ENCODE results near the gene MAP3K7CL. TPM values are rescaled to one million over a fixed set of nuclear protein-coding genes. Genes with fewer than 3 reads are reported as not detected.

The MAP3K7CL gene
- total RNA-seq, 1 experiment from 2014 or later: 0.15 TPM

DNA sequence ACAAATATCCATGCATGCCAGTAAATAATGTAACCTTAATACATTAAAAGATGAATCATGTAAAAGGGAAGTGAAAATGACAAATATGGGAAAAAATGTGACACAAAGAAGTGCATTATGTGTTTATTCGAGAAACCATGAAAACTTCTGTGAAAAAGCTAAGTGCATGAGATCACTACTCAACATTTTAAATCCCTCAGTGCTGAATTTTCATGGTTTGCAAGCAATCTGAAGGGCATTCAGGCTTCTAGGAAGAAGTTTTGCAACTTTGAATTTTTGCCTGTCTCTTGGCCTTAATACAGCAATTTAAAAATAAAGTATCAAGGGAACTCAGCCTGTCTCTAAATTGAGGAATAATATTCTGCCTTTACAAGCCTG is 78.2 kb downstream of the MAP3K7CL start:
- Mint-ChIP-seq H3K4me3 (no peak overlapping the region), H3K27ac (no peak overlapping the region), H3K9me3 (peaks cover 3% of the 10 kb centered on the region; the same call in 1 of the 2 replicates), H3K27me3 (ENCODE audit: low read depth) (no peaks in the 10 kb centered on the region), H3K4me1 (no peaks in the 10 kb centered on the region), H3K36me3 (no peaks in the 10 kb centered on the region)
- DNase-seq (ENCODE audit: low spot score): no peak
- ChIA-PET POLR2A (no interaction called here), CTCF (no interaction called here)
- no peak for ATAC-seq
- TF ChIP-seq NFATC4 (CRISPR knock-in tag; IDR thresholded peaks at IDR 0.05): no peak
- TF ChIP-seq, protein P1, sequence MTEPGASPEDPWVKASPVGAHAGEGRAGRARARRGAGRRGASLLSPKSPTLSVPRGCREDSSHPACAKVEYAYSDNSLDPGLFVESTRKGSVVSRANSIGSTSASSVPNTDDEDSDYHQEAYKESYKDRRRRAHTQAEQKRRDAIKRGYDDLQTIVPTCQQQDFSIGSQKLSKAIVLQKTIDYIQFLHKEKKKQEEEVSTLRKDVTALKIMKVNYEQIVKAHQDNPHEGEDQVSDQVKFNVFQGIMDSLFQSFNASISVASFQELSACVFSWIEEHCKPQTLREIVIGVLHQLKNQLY (CRISPR knock-in tag; IDR thresholded peaks at IDR 0.05): no peak
- TF ChIP-seq ZNF423 (CRISPR knock-in tag; IDR thresholded peaks at IDR 0.05): no peak
- TF ChIP-seq, protein P2, sequence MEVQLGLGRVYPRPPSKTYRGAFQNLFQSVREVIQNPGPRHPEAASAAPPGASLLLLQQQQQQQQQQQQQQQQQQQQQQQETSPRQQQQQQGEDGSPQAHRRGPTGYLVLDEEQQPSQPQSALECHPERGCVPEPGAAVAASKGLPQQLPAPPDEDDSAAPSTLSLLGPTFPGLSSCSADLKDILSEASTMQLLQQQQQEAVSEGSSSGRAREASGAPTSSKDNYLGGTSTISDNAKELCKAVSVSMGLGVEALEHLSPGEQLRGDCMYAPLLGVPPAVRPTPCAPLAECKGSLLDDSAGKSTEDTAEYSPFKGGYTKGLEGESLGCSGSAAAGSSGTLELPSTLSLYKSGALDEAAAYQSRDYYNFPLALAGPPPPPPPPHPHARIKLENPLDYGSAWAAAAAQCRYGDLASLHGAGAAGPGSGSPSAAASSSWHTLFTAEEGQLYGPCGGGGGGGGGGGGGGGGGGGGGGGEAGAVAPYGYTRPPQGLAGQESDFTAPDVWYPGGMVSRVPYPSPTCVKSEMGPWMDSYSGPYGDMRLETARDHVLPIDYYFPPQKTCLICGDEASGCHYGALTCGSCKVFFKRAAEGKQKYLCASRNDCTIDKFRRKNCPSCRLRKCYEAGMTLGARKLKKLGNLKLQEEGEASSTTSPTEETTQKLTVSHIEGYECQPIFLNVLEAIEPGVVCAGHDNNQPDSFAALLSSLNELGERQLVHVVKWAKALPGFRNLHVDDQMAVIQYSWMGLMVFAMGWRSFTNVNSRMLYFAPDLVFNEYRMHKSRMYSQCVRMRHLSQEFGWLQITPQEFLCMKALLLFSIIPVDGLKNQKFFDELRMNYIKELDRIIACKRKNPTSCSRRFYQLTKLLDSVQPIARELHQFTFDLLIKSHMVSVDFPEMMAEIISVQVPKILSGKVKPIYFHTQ (CRISPR knock-in tag; IDR thresholded peaks at IDR 0.05): no peak
- TF ChIP-seq CREB1 (CRISPR knock-in tag; IDR thresholded peaks at IDR 0.05): no peak
- TF ChIP-seq TP53 (CRISPR knock-in tag; IDR thresholded peaks at IDR 0.05): no peak
- TF ChIP-seq CREM (CRISPR knock-in tag; IDR thresholded peaks at IDR 0.05): no peak
- TF ChIP-seq, protein P3, sequence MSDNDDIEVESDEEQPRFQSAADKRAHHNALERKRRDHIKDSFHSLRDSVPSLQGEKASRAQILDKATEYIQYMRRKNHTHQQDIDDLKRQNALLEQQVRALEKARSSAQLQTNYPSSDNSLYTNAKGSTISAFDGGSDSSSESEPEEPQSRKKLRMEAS (CRISPR knock-in tag; IDR thresholded peaks at IDR 0.05): no peak
- TF ChIP-seq ZNF396 (CRISPR knock-in tag; IDR thresholded peaks at IDR 0.05; ENCODE audit: borderline replicate concordance): no peak
- TF ChIP-seq EMX1 (CRISPR knock-in tag; IDR thresholded peaks at IDR 0.05): no peak
- no peak for TF ChIP-seq FOXJ3 (CRISPR knock-in tag; IDR thresholded peaks at IDR 0.05; ENCODE audit: borderline replicate concordance)
- TF ChIP-seq SMAD4 (CRISPR knock-in tag; IDR thresholded peaks at IDR 0.05): no peak

DNA sequence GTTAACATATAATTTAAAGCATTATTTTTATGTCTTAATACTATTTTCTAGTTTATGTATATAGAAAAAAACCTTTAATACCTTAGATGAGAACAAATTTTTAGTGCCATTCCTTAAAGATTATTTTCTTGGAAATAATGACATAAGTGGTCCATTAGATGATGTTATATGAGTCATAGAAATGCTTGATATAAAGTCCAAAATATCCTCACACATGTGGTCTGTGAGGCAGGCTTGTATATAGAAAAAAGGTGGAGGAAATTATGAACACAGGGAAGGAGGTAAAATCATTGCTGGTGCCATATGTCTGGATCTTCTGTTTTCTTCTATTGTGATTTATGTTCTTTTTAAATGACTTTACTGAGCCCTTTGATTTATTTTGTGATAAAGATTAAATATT is 79.3 kb downstream of the MAP3K7CL start:
- ATAC-seq (no peak), DNase-seq (ENCODE audit: low spot score) (no peak)
- no peaks in the 10 kb centered on the region for H3K27me3 Mint-ChIP-seq (ENCODE audit: low read depth)
- H3K27ac Mint-ChIP-seq: no peak overlapping the region
- no peaks in the 10 kb centered on the region for H3K36me3 Mint-ChIP-seq
- CTCF ChIA-PET: no interaction called here
- TF ChIP-seq JUN (CRISPR knock-in tag; IDR thresholded peaks at IDR 0.05): no peak
- no peak for TF ChIP-seq ZNF396 (CRISPR knock-in tag; IDR thresholded peaks at IDR 0.05; ENCODE audit: borderline replicate concordance)
- TF ChIP-seq FOXP1 (CRISPR knock-in tag; IDR thresholded peaks at IDR 0.05; ENCODE audit: borderline replicate concordance): no peak
- TF ChIP-seq, protein P4, sequence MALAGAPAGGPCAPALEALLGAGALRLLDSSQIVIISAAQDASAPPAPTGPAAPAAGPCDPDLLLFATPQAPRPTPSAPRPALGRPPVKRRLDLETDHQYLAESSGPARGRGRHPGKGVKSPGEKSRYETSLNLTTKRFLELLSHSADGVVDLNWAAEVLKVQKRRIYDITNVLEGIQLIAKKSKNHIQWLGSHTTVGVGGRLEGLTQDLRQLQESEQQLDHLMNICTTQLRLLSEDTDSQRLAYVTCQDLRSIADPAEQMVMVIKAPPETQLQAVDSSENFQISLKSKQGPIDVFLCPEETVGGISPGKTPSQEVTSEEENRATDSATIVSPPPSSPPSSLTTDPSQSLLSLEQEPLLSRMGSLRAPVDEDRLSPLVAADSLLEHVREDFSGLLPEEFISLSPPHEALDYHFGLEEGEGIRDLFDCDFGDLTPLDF (CRISPR knock-in tag; IDR thresholded peaks at IDR 0.05): no peak
- TF ChIP-seq ETV6 (CRISPR knock-in tag; IDR thresholded peaks at IDR 0.05): no peak
- no peak for TF ChIP-seq PRRX2 (CRISPR knock-in tag; IDR thresholded peaks at IDR 0.05)
- TF ChIP-seq, protein P5, sequence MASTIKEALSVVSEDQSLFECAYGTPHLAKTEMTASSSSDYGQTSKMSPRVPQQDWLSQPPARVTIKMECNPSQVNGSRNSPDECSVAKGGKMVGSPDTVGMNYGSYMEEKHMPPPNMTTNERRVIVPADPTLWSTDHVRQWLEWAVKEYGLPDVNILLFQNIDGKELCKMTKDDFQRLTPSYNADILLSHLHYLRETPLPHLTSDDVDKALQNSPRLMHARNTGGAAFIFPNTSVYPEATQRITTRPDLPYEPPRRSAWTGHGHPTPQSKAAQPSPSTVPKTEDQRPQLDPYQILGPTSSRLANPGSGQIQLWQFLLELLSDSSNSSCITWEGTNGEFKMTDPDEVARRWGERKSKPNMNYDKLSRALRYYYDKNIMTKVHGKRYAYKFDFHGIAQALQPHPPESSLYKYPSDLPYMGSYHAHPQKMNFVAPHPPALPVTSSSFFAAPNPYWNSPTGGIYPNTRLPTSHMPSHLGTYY (CRISPR knock-in tag; IDR thresholded peaks at IDR 0.05): no peak
- TF ChIP-seq, protein P6, sequence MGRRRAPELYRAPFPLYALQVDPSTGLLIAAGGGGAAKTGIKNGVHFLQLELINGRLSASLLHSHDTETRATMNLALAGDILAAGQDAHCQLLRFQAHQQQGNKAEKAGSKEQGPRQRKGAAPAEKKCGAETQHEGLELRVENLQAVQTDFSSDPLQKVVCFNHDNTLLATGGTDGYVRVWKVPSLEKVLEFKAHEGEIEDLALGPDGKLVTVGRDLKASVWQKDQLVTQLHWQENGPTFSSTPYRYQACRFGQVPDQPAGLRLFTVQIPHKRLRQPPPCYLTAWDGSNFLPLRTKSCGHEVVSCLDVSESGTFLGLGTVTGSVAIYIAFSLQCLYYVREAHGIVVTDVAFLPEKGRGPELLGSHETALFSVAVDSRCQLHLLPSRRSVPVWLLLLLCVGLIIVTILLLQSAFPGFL (CRISPR knock-in tag; IDR thresholded peaks at IDR 0.05; ENCODE audit: borderline replicate concordance): no peak
- TF ChIP-seq, protein P7, sequence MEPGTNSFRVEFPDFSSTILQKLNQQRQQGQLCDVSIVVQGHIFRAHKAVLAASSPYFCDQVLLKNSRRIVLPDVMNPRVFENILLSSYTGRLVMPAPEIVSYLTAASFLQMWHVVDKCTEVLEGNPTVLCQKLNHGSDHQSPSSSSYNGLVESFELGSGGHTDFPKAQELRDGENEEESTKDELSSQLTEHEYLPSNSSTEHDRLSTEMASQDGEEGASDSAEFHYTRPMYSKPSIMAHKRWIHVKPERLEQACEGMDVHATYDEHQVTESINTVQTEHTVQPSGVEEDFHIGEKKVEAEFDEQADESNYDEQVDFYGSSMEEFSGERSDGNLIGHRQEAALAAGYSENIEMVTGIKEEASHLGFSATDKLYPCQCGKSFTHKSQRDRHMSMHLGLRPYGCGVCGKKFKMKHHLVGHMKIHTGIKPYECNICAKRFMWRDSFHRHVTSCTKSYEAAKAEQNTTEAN (CRISPR knock-in tag; IDR thresholded peaks at IDR 0.05): no peak
- no peak for TF ChIP-seq GABPB1 (CRISPR knock-in tag; IDR thresholded peaks at IDR 0.05)
- no peak for TF ChIP-seq FOXK1 (CRISPR knock-in tag; IDR thresholded peaks at IDR 0.05)
- POLR2A ChIA-PET: no interaction called here
- no peak overlapping the region for H3K4me3 Mint-ChIP-seq
- H3K9me3 Mint-ChIP-seq: peaks cover 3% of the 10 kb centered on the region; the same call in 1 of the 2 replicates
- H3K4me1 Mint-ChIP-seq: no peaks in the 10 kb centered on the region

Data from WTC11 (cell line).